DOHH2 (cell line): ENCODE measurements around the gene ZNF319.

Source experiments
- H3F3A ChIP-seq: fragments of 200-600 bp; sonication (generic), shearing (Covaris generic); 2 replicates; pipeline ENCODE4 v1.6.0; 2016; ENCODE audit warnings: antibody characterized with exemption, mild to moderate bottlenecking; ENCODE audit not compliant: control insufficient read depth, insufficient read depth
- H3K27ac ChIP-seq: fragments of 200-600 bp; sonication (generic); 2 replicates; pipeline ENCODE4 v1.5.1; 2014; ENCODE audit warnings: low read depth, mild to moderate bottlenecking, low read length, moderate library complexity
- H3K27me3 ChIP-seq: fragments of 200-600 bp; sonication (generic); 2 replicates; pipeline ENCODE4 v1.6.1; 2014; ENCODE audit warnings: mild to moderate bottlenecking, low read length, mixed read lengths; ENCODE audit not compliant: control insufficient read depth
- H3K36me3 ChIP-seq: fragments of 200-600 bp; sonication (generic); 2 replicates; pipeline ENCODE4 v1.6.1; 2014; ENCODE audit warnings: mild to moderate bottlenecking, low read length, moderate library complexity, mixed read lengths; ENCODE audit not compliant: control insufficient read depth
- H3K4me1 ChIP-seq: fragments of 200-600 bp; sonication (generic); 2 replicates; pipeline ENCODE4 v1.6.1; 2014; ENCODE audit warnings: mild to moderate bottlenecking, low read length, mixed read lengths; ENCODE audit not compliant: control insufficient read depth
- H3K4me2 ChIP-seq: fragments of 200-600 bp; sonication (generic); 2 replicates; pipeline ENCODE4 v1.6.0; 2014; ENCODE audit warnings: mild to moderate bottlenecking, low read length, moderate library complexity
- H3K4me3 ChIP-seq: fragments of 200-600 bp; sonication (generic); 2 replicates; pipeline ENCODE4 v1.5.1; 2014; ENCODE audit warnings: mild to moderate bottlenecking, low read length, mixed read lengths
- H3K79me2 ChIP-seq: fragments of 200-600 bp; sonication (generic); 2 replicates; pipeline ENCODE4 v1.6.1; 2014; ENCODE audit warnings: mild to moderate bottlenecking, low read length, mixed read lengths; ENCODE audit not compliant: control insufficient read depth
- H3K9me2 ChIP-seq: fragments of 200-600 bp; sonication (generic); replicated peaks from 2 replicates; pipeline ENCODE4 v1.6.1; 2014; ENCODE audit warnings: mild to moderate bottlenecking, low read length, mixed read lengths; ENCODE audit not compliant: control insufficient read depth
- H3K9me3 ChIP-seq: fragments of 200-600 bp; sonication (generic); 2 replicates; pipeline ENCODE4 v1.6.1; 2014; ENCODE audit warnings: antibody characterized with exemption, low read length, mixed read lengths; ENCODE audit not compliant: control insufficient read depth, insufficient read depth
- H4K20me1 ChIP-seq: fragments of 200-600 bp; sonication (generic); 2 replicates; pipeline ENCODE4 v1.6.0; 2014; ENCODE audit warnings: low read depth, mild to moderate bottlenecking, antibody characterized with exemption, low read length, moderate library complexity; ENCODE audit not compliant: control insufficient read depth, insufficient read depth
- EZH2phosphoT487 ChIP-seq: fragments of 200-600 bp; sonication (generic); IDR thresholded peaks from 2 replicates; pipeline ENCODE4 v1.6.1; 2017; ENCODE audit warnings: borderline replicate concordance, mild to moderate bottlenecking, antibody characterized with exemption, low read length, moderate library complexity, mixed read lengths
- TF ChIP-seq, protein P1 (sequence below): fragments of 200-600 bp; sonication (generic); IDR thresholded peaks from one replicate; pipeline ENCODE4 v1.5.1; 2014; ENCODE audit warnings: antibody characterized with exemption, mild to moderate bottlenecking, low read depth, low read length; ENCODE audit not compliant: poor library complexity, severe bottlenecking

The ZNF319 gene

GRCh38 chr16:57966204-57966771, 34.2 kb downstream of the ZNF319 start:
- Histone ChIP-seq H3K9me2 (no peaks in the 10 kb centered on the region), H3K9me3 (no peaks in the 10 kb centered on the region), H4K20me1 (no peaks in the 10 kb centered on the region; the same call in 1 of the 2 replicates), H3K27ac (no peak overlapping the region), H3K27me3 (peaks cover 4% of the 10 kb centered on the region), H3F3A (no peaks in the 10 kb centered on the region), H3K36me3 (no peaks in the 10 kb centered on the region), H3K79me2 (no peaks in the 10 kb centered on the region), H3K4me2 (no peak overlapping the region), H3K4me3 (no peak overlapping the region), H3K4me1 (no peaks in the 10 kb centered on the region)
- TF ChIP-seq, protein P1, sequence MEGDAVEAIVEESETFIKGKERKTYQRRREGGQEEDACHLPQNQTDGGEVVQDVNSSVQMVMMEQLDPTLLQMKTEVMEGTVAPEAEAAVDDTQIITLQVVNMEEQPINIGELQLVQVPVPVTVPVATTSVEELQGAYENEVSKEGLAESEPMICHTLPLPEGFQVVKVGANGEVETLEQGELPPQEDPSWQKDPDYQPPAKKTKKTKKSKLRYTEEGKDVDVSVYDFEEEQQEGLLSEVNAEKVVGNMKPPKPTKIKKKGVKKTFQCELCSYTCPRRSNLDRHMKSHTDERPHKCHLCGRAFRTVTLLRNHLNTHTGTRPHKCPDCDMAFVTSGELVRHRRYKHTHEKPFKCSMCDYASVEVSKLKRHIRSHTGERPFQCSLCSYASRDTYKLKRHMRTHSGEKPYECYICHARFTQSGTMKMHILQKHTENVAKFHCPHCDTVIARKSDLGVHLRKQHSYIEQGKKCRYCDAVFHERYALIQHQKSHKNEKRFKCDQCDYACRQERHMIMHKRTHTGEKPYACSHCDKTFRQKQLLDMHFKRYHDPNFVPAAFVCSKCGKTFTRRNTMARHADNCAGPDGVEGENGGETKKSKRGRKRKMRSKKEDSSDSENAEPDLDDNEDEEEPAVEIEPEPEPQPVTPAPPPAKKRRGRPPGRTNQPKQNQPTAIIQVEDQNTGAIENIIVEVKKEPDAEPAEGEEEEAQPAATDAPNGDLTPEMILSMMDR: no peak
- no peak for TF ChIP-seq EZH2phosphoT487

DNA sequence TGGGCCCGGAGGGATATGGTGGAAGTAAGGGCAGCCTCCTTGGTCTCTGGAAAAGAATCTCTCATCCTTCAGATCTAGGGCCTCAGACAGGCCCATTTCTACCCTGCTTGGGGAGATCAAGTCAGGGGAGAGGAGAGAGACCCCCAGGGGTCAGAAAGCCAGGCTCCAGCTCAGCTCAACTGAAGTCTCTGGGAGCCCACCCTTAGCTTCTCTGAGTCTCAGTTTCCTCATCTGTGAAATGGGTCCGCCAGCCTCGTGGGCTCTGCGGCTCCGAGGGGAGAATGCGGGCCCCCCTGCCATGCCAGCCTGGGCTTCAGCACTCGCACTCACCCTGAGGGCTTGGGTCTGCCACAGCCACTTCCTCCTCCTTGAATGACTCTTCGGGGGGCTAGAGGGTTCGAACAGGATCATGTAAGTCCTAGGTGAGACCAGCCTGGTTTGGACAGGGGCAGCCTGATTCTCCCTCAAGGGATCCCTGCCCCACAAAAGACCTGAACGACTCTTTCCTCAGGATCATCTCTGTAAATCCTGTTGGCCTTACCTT, 36.2 kb downstream of the ZNF319 start:
- Histone ChIP-seq H3K4me1 (no peaks in the 10 kb centered on the region), H3K9me3 (no peaks in the 10 kb centered on the region), H3K4me2 (no peak overlapping the region), H3K27me3 (no peaks in the 10 kb centered on the region), H3K36me3 (no peaks in the 10 kb centered on the region), H3K79me2 (no peaks in the 10 kb centered on the region), H4K20me1 (no peaks in the 10 kb centered on the region; the same call in 1 of the 2 replicates), H3K9me2 (no peaks in the 10 kb centered on the region), H3K4me3 (no peak overlapping the region), H3K27ac (no peak overlapping the region), H3F3A (no peaks in the 10 kb centered on the region)
- TF ChIP-seq EZH2phosphoT487: no peak
- TF ChIP-seq, protein P1: no peak

GRCh38 chr16:57962756-57963155, 37.7 kb downstream of the ZNF319 start:
- no peaks in the 10 kb centered on the region for H3F3A ChIP-seq
- no peaks in the 10 kb centered on the region for H3K36me3 ChIP-seq
- H3K4me2 ChIP-seq: no peak overlapping the region
- H3K27me3 ChIP-seq: no peaks in the 10 kb centered on the region
- H3K4me1 ChIP-seq: no peaks in the 10 kb centered on the region
- no peaks in the 10 kb centered on the region for H3K79me2 ChIP-seq
- H3K9me3 ChIP-seq: no peaks in the 10 kb centered on the region
- no peak overlapping the region for H3K4me3 ChIP-seq
- TF ChIP-seq, protein P1: no peak
- TF ChIP-seq EZH2phosphoT487: no peak
- H3K9me2 ChIP-seq: no peaks in the 10 kb centered on the region
- H4K20me1 ChIP-seq: no peaks in the 10 kb centered on the region; the same call in 1 of the 2 replicates
- no peak overlapping the region for H3K27ac ChIP-seq
